Lung (tissue), 12 donors: ENCODE measurements around the gene TRIM2. TPM values are rescaled to one million over a fixed set of nuclear protein-coding genes. Genes with fewer than 3 reads are reported as not detected.

Experiments
- ATAC-seq: fragments of 200-7000 bp; cut with Tn5 transposase; one replicate; pipeline ENCODE4 v1.9.1; 2020; ENCODE audit warnings: moderate number of reproducible peaks; ENCODE audit not compliant: insufficient read depth, low FRiP score
- DNase-seq, 3 donors: peaks; one replicate each; pipeline ENCODE4 v3.0.0-alpha.2; 2013 to 2017
- H3K27ac ChIP-seq, 2 donors: one replicate each; pipeline ENCODE4 v1.5.1; 2013; ENCODE audit warnings: mild to moderate bottlenecking in 2 of 2, moderate library complexity in 2 of 2, control low read depth in 1 of 2, inconsistent platforms in 1 of 2, low read depth in 1 of 2, low read length in 1 of 2
- H3K27me3 ChIP-seq, 3 donors: one replicate each; pipeline ENCODE4 v1.5.1; 2013; ENCODE audit warnings: low read length in 2 of 3; ENCODE audit not compliant: control insufficient read depth in 3 of 3, insufficient read depth in 3 of 3
- H3K36me3 ChIP-seq, 4 donors: one replicate each; pipeline ENCODE4 v1.5.1; 2013; ENCODE audit warnings: low read length in 4 of 4, mild to moderate bottlenecking in 1 of 4, moderate library complexity in 1 of 4; ENCODE audit not compliant: control insufficient read depth in 4 of 4, insufficient read depth in 4 of 4
- H3K4me1 ChIP-seq, 5 donors: one replicate each; pipeline ENCODE4 v1.5.1; 2013; ENCODE audit warnings: low read length in 5 of 5, mild to moderate bottlenecking in 2 of 5, moderate library complexity in 1 of 5; ENCODE audit not compliant: control insufficient read depth in 5 of 5, insufficient read depth in 5 of 5
- H3K4me3 ChIP-seq: one replicate; pipeline ENCODE4 v1.5.1; 2013; ENCODE audit warnings: mild to moderate bottlenecking, control low read depth, moderate library complexity
- H3K9ac ChIP-seq, 2 donors: one replicate each; pipeline ENCODE4 v1.5.1; 2013; ENCODE audit warnings: low read length in 2 of 2, control low read depth in 1 of 2; ENCODE audit not compliant: insufficient read depth in 1 of 2
- H3K9me3 ChIP-seq, 4 donors: one replicate each; pipeline ENCODE4 v1.5.1; 2013; ENCODE audit warnings: low read length in 3 of 4, mild to moderate bottlenecking in 1 of 4, moderate library complexity in 1 of 4; ENCODE audit not compliant: control insufficient read depth in 4 of 4, insufficient read depth in 3 of 4
- WGBS, 2 donors: extraction: QIAGEN DNeasy Blood & Tissue Kit; methylation state at CpG; one replicate each; pipeline ENCODE4 v1.1.7; 2013; 5-methylcytosine and 5-hydroxymethylcytosine counted together
- polyA plus RNA-seq, 2 donors: library from polyadenylated mRNA; stranded (reverse); fragments of 200-250 nt; gene quantifications; one replicate each; pipeline ENCODE4 v1.2.1, GENCODE V29; 2013
- total RNA-seq, 2 donors: library from RNA; depleted of rRNA in 1 of 2; stranded (reverse); fragments of >200 nt in 1 of 2; gene quantifications; one replicate each; pipeline ENCODE4 v1.2.1, GENCODE V29; 2014 to 2021
- TF ChIP-seq, protein P1 (sequence below): IDR thresholded peaks from 2 replicates; pipeline ENCODE4 v1.5.1; 2012; ENCODE audit warnings: mild to moderate bottlenecking; ENCODE audit errors: control extremely low read depth, extremely low read depth
- donor health status: control.
- donor health status: control.
- donor health status: Bipolar disorder and iron deficiency.
- donor health status: healthy.
- donor health status: DM: yes; HTN: yes; CAD: no.

TRIM2 gene
- total and polyA plus RNA-seq, 4 donors: 9.1 to 74.0 (median 38.1) TPM

DNA sequence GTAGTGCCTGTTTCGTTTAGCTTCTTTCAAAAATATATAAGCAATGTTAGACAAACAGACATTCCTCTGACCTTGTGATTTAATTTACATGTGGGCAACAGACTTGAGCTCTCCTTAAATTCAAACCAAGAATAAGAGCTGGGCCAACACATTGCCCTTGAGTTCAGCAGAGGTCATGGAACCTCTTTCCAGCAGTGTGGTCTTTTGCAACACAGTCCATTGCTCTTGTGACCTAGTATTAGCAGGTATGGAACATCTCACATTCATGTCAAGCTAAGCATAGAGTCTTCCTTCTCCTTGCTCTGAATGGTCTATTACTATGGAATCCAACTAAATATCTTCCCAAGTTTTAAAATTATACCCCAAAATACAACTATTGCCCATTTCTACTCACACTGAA, 106.5 kb downstream of the TRIM2 start:
- Histone ChIP-seq H3K9ac (no peak overlapping the region), H3K36me3 (peaks cover 2 to 9% (median 6%) of the 10 kb centered on the region in 4 donors), H3K4me1 (no peaks in the 10 kb centered on the region), H3K27me3 (no peaks in the 10 kb centered on the region), H3K27ac (no peak overlapping the region), H3K9me3 (no peaks in the 10 kb centered on the region), H3K4me3 (no peak overlapping the region)
- TF ChIP-seq, protein P1, sequence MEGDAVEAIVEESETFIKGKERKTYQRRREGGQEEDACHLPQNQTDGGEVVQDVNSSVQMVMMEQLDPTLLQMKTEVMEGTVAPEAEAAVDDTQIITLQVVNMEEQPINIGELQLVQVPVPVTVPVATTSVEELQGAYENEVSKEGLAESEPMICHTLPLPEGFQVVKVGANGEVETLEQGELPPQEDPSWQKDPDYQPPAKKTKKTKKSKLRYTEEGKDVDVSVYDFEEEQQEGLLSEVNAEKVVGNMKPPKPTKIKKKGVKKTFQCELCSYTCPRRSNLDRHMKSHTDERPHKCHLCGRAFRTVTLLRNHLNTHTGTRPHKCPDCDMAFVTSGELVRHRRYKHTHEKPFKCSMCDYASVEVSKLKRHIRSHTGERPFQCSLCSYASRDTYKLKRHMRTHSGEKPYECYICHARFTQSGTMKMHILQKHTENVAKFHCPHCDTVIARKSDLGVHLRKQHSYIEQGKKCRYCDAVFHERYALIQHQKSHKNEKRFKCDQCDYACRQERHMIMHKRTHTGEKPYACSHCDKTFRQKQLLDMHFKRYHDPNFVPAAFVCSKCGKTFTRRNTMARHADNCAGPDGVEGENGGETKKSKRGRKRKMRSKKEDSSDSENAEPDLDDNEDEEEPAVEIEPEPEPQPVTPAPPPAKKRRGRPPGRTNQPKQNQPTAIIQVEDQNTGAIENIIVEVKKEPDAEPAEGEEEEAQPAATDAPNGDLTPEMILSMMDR: no peak
- ATAC-seq: no peak
- WGBS, 2 donors: 85 to 92% methylated on average over 1 of the region's 1 CpG
- DNase-seq: no peak

DNA sequence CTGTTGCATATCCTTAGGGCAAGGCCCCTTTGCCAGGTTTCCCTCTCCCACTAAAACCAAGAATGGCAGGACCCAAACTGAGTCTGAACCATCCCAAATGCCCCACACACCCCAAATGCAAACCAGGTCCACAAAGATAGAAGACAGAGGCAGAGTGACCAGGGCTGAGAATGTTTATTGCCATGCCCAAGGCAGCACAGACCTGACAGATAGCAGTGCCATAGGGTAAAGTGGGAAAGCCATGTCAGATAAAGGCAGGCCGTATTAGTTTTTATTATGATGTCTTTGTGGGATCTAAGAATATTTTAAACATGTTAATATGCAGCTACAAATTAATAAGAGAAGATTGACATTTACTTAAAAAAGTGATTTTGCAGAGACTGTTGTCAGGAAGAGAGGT, 110.7 kb downstream of the TRIM2 start:
- ATAC-seq: no peak
- WGBS, 2 donors: 94 to 98% methylated on average over 1 of the region's 1 CpG

DNA sequence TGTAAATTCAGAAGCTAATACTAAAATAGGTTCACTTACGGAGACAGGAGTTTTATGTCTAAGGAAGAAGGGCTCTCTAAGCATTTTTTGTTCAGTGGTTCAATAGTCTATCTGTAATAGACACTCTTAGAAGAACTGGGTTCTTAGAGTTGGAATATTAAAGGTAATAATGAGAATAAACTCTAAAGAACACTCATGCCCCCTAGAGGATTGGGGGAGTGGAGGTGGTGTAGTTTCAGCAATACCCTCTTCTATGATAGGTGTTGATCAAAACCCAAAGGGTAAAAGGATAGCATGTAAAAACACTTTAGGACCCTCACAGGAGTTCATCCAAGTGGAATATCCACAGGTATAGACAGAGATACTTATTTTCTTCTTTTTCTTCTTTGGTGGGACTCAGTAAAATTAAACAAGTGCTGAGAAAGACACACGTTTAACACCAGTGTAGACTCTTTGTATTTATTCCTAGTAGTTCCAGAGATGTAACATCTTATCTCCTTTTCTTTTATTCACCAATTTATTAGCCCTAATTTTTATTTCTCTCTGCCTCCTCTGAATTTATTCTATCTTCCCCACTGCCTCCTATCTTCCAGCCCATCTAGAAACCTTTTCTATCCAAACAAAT, 114.6 kb downstream of the TRIM2 start:
- no peak overlapping the region for H3K9ac ChIP-seq
- no peaks in the 10 kb centered on the region for H3K27me3 ChIP-seq
- peaks cover 4 to 30% (median 7%) of the 10 kb centered on the region in 4 donors for H3K36me3 ChIP-seq
- DNase-seq (peak; percentile 36 to 80 (median 77)), ATAC-seq (no peak)
- 73 to 90% methylated on average over 2 of the region's 2 CpGs for WGBS, 2 donors
- no peak overlapping the region for H3K4me3 ChIP-seq
- H3K4me1 ChIP-seq: peaks cover 0 to 5% (median 0%) of the 10 kb centered on the region in 5 donors
- TF ChIP-seq, protein P1: peak; percentile 30
- H3K27ac ChIP-seq: no peak overlapping the region
- no peaks in the 10 kb centered on the region for H3K9me3 ChIP-seq

More for the DNA sequence above, 110.7 kb downstream of the TRIM2 start:
- Histone ChIP-seq H3K4me1 (peaks cover 0 to 5% (median 0%) of the 10 kb centered on the region in 5 donors), H3K36me3 (peaks cover 0 to 15% (median 2%) of the 10 kb centered on the region in 4 donors), H3K9ac (no peak overlapping the region), H3K27me3 (no peaks in the 10 kb centered on the region), H3K27ac (no peak overlapping the region), H3K9me3 (no peaks in the 10 kb centered on the region), H3K4me3 (no peak overlapping the region)
- TF ChIP-seq, protein P1: no peak
- no peak for DNase-seq
